Measurements from ENCODE around the gene ANKS1A.

The ANKS1A gene

DNA sequence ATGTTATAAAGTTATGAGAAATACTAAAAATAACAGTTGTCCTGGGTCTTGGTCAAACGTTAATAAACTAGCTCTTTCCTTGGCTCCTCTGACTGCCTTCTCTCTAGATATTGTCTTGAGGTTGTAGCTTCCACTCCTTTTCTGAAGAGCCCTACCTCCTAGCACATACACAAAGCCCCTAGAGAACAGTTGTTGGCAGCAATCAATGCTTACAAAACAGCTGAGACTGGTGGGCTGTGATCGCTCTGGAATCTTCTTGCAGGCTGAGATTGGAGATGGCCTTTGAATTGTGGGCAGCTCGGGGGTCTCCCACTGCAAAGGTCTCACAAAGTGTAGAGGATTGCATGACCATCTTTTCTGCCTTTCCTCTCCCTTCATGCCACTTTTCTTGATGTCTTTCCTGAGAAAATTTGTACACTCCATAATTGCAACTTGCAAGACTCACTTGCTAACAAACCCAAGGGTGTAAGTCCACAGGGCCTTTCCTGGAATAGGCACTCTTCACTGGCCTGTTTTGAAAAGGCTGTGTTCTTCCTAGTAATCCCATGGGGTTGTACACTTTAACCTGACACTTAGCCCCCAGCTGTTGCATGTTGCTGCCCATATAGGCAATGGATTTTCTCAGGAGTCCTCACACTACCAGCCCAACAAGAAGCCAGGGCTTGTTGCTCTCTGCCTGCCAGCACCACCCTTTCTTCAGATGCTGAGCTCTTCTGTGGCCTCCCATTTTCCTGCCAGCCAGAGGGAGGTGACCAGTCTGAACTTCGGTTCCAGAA, 152.2 kb downstream of the ANKS1A start:
- DNase-seq (ENCODE audit: low read depth) = no peak

GRCh38 chr6:35042031-35042815, 153.2 kb downstream of the ANKS1A start:
- no peak for DNase-seq (ENCODE audit: low read depth)

- DNase-seq (ENCODE audit: low read depth) = no peak
These were observed 154.5 kb downstream of the ANKS1A start for GRCh38 chr6:35043381-35044130.

DNA sequence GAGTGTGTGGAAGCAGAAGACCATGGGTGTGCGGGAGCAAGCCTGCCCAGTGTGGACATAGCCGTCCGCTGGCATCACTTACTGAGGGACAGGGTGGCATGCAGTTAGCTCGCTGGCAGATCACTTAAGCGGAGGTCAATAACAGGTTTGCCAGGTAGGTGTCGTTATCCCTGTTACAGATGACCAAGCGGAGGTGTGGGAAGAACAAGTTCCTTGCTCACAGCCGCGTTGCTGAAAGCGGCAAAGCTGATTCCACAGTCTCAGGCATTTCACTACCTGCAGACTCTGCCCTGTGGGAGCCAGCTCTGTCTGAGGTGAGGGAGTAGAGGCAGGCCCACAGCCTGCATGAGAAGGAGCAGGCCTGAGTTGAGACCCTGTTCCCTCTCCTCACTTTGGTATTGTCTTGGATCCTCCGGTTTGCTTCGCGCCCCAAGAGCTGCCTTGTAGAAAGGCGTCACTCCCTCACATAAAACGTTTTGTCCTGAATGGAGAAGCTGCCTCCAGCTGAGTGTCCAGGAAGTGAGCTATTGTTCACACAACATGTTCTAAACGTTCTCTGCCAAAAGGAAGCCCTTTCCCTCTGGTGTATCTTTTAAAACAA, 155.2 kb downstream of the ANKS1A start:
- DNase-seq (ENCODE audit: low read depth) = no peak

- no peak for DNase-seq (ENCODE audit: low read depth)
These were observed 155.8 kb downstream of the ANKS1A start for GRCh38 chr6:35044761-35045421.

DNA sequence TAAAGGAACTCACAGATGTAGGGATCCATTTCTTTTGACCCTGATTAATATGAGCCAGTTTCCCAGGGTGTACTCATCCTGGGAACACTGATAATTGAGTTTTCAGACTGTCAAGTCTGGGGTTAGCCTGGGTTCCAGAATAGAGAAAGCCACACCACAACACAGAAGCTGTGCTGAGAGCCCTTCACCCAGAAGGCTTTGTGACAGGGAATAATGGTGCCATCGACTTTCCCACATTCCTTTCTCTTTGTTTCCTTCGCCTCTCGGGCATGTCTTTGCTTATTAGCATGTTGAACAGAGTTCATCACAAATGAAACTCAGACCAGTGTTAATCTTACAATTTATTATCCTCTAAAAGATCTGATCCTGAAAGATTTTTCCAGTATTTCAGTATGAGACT, 157.0 kb downstream of the ANKS1A start:
- no peak for DNase-seq (ENCODE audit: low read depth)

DNA sequence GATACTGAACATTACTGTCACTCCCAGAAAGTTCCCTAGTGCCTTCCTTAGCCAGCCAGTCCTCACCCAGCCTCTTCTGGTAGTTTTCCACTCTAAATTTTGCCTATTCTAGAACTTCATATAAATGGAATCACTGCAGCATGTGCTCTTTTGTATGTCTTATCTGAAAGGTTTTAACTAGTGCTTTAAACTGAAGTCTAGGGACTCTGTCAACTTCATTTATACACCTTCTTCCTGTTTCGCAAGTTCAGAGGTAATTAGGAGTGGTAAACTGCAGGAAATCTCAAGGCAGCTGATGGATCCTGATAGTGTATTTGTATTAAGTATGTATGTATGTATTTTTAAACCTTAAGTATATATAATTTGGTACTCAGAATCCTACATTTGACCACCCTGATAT, 157.8 kb downstream of the ANKS1A start:
- DNase-seq (ENCODE audit: low read depth) = no peak

DNA sequence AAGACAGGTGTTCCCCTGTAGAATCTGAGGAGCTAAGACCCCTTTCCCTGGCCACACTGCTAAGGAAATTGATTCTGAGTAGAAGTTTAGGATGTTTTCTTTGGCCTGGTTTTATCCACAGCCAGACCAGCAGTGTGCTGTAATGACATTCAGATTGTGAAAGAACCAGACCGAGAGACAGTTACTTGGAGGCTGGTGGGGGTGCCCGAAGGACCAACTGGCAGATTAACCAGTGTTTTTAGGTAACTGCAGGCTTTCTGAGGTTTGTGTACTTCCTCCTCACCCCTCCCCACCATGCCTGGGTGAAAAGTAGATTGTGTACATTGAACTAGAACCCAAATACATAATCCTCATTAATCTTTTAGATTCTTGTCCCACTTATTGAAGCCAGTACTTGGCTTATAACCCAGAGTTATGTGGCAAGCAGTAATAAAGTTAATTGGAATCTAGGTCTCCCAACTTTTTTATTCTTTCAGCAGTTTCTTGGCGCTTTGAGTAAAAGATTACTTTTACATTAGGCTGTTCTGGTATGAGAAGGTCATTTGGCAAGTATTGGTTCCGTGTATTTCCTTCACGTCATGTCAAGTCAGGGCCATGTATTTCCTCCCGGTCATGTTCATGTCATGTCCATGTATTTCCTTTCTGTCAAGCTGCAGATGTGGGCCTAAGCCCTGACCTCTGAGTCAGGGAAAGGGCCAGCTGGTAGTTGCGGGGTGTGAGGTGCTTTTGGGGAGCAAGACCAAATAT, 158.4 kb downstream of the ANKS1A start:
- no peak for DNase-seq (ENCODE audit: low read depth)

GRCh38 chr6:35048031-35048613, 159.1 kb downstream of the ANKS1A start:
- DNase-seq (ENCODE audit: low read depth) = no peak

DNA sequence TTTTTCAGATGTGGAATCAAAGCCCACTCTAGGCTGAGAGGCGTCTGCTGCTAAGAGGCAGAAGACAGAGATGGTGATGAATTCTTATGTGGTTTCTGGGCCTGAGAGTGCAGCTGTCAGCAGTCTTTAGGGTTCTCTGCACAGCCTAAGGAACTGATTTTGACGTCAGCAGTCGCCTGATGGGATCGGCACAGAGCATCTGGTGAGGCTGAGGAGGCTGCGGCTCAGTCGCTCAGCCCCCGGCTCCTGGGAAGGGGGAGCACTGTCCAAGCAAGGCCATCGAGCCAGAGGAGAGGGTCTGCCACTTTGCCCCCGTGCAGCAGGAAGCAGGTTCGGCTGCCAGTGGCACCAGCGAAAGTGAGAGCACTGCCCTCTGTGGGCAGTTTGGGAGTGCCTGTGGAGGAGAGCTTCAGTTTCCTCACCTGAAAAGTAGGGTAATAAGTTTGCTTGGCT, 159.6 kb downstream of the ANKS1A start:
- DNase-seq (ENCODE audit: low read depth) = no peak

- DNase-seq (ENCODE audit: low read depth) = no peak
These were observed 160.2 kb downstream of the ANKS1A start for GRCh38 chr6:35049156-35049735.

DNA sequence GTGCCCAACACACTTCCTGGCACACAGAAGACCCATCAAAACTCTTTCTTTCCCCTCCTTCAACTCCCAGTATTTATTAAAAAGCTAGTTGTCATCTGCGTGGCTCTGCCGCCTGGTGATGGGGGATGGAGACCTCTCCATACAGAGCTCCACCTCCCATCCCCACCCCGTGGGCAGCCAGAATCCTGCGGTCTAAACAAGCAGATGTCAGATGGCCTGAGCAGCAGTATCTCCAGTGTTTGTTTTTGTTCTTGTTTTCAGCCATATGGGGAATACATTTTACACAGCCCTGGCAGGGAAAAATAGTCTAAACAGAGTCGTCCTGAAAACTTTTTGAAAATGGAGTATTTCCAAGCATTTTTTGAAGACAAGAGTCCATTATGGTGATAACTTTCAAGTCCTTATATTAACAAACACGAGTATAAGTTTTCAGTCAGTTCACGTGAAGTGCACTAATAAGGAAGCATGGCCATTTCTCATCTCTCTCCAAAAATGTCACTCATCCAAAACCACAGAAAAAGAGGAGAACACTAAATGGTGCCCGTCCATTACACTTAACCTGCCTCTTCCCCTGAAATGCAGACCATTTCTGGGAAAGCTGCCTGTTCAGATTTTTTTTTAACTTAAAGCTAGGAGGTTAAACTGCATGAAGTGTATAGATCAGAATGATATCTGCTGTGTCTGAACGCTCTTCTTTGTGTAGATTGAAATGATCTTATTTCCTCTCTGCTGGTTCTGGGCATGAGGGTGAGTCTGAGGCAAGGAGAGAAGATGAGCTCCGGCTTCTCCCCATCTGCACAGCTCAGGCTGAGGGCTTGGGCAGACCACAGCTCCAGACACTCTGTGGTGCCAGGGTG, 161.1 kb downstream of the ANKS1A start:
- no peak for DNase-seq (ENCODE audit: low read depth)

GRCh38 chr6:35050757-35051330, 161.8 kb downstream of the ANKS1A start:
- no peak for DNase-seq (ENCODE audit: low read depth)

- no peak for DNase-seq (ENCODE audit: low read depth)
These were observed 162.3 kb downstream of the ANKS1A start for GRCh38 chr6:35051396-35051795.

DNA sequence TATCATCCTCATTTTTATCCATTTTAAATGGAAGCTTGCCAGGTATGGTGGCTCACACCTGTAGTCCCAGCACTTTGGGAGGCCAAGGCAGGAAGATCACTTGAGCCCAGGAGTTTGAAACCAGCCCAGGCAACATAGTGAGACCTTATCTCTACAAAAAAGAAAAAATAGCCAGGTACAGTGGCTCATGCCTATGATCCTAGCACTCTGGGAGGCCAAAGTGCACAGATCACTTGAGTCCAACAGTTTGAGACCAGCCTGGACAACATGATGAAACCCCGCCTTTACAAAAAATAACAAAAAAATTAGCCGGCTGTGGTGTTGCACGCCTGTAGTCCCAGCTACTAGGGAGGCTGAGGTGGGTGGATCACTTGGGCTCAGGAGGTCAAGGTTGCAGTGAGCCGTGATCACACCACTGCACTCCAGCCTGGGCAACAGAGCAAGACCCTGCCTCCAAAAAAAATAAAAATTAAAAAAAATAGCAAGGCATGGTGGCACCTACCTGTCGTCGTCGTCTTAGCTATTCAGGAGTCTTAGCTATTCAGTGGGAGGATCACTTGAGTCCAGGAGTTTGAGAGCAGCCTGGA, 163.0 kb downstream of the ANKS1A start:
- DNase-seq (ENCODE audit: low read depth) = no peak

DNA sequence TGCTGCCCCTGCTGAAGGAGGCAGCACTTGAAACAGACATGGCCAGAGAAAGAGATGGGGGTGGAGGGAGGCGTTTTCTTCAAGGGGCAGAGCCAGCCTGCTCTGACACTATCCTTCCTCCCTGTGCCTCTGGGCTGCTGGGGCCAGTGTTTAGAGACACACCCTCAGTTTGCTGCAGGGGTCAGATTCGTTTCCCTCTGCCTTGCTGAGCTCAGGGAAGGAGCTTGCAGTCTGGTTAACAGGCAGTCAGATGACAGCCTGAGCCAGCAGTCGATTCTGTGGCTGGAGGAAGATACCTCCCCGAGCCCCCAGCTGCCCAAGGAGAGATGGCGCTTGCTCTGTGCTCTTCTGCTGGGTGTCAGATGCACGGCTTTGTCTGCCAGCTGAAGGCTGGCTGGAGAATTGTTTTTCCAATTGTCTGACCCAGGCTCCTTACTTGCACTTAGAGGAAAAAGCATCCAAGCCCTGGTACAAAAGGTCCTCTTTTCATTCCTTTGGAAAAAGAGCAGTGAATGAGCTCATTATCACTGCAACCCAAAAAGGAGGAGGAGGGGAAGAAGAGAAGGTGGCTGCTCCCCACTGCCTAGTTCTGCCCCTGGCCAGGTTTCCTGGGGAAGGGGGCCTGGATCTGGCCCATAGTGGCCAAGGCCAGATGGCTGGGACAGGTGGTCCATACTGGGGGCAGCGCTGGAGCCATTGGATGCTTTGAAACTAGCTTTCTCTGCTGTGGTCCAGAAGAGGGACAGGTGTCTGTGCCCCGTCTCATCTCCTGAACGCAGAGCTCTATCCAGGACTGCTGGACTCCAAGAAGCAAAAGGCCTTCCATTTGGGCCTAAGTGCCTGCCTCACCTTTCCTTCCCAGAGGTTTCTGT, 163.9 kb downstream of the ANKS1A start:
- DNase-seq (ENCODE audit: low read depth) = no peak

DNA sequence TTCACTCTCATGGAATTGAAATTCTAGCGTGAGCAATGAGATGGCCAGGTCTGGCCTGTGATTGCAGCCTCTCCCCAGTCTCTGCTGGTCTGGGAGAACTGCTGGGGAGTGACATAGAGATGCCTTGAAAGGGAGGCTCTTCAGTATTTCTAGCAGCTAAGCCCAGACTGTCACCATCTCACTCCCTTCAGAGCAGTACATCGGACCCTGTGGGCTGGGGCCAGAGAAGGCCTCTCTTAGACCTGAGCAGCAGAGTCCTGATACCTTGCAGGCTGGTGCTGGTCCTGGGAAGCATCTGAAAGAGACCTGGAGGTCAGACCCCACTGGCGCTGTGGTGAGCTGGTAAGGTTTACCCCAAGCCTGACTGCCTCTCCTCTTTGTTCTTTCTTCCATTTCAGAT, 164.6 kb downstream of the ANKS1A start:
- no peak for DNase-seq (ENCODE audit: low read depth)

All from HS-5 (cell line).